ENCODE measurements around the gene CD101. TPM values are rescaled to one million over a fixed set of nuclear protein-coding genes. Genes with fewer than 3 reads are reported as not detected.

Gene CD101
- total RNA-seq, 1 experiment from 2014 or later: 1.8 TPM

GRCh38 chr1:117022114-117022513 lies 20.6 kb downstream of the CD101 start:
- Histone ChIP-seq H3K9me3 (ENCODE audit: control insufficient read depth, low read depth, low read length) (no peaks in the 10 kb centered on the region), H3K79me2 (ENCODE audit: insufficient read depth, low read length) (no peaks in the 10 kb centered on the region), H3K79me1 (ENCODE audit: insufficient read depth, low read depth, low read length, poor library complexity, severe bottlenecking) (no peaks in the 10 kb centered on the region), H2BK15ac (ENCODE audit: low read depth, low read length) (no peak overlapping the region), H3K27ac (ENCODE audit: insufficient read length, low read depth, low read length) (no peak overlapping the region), H3K4me2 (ENCODE audit: insufficient read depth, insufficient read length, low read length) (no peak overlapping the region), H3K9ac (ENCODE audit: extremely low read depth, insufficient read length, low read length) (no peak overlapping the region), H2BK12ac (ENCODE audit: insufficient read length, low read depth, low read length) (no peak overlapping the region), H3K4ac (ENCODE audit: low read depth, low read length) (no peak overlapping the region), H3K14ac (ENCODE audit: insufficient read depth, low read length) (no peak overlapping the region), H3K56ac (ENCODE audit: insufficient read length, low read depth, low read length) (no peak overlapping the region), H4K20me1 (ENCODE audit: control insufficient read depth, insufficient read depth, insufficient read length) (no peaks in the 10 kb centered on the region), H3K4me1 (ENCODE audit: insufficient read depth, low read length) (no peaks in the 10 kb centered on the region), H4K5ac (ENCODE audit: insufficient read length, low read depth, low read length) (no peak overlapping the region), H3K23ac (ENCODE audit: insufficient read length, low read depth, low read length) (no peak overlapping the region), H3K18ac (ENCODE audit: insufficient read length, low read depth, low read length) (no peak overlapping the region), H2BK5ac (ENCODE audit: insufficient read length, low read length) (no peak overlapping the region), H3K23me2 (ENCODE audit: insufficient read length, low read depth, low read length, poor library complexity, severe bottlenecking) (no peaks in the 10 kb centered on the region), H4K8ac (replicated peaks; ENCODE audit: insufficient read length, low read depth, low read length) (no peak overlapping the region), H2AFZ (ENCODE audit: low read length) (no peak overlapping the region), H2BK120ac (ENCODE audit: low read depth, low read length, poor library complexity, severe bottlenecking) (no peak overlapping the region), H4K91ac (ENCODE audit: insufficient read length, low read depth, low read length) (no peak overlapping the region), H3K27me3 (ENCODE audit: insufficient read depth, low read length) (no peaks in the 10 kb centered on the region), H2AK5ac (ENCODE audit: insufficient read length, low read length) (no peak overlapping the region), H2BK20ac (ENCODE audit: low read depth, low read length, poor library complexity, severe bottlenecking) (no peak overlapping the region), H3T11ph (ENCODE audit: low read length) (no peak overlapping the region)
- H3K9me3 Mint-ChIP-seq: no peaks in the 10 kb centered on the region
- H3K27ac Mint-ChIP-seq: no peak overlapping the region
- DNase-seq: no peak
- no peaks in the 10 kb centered on the region for H3K27me3 Mint-ChIP-seq (ENCODE audit: low read depth)
- no peak overlapping the region for H3K4me3 Mint-ChIP-seq
- WGBS (ENCODE audit: extremely low coverage, insufficient read length, low lambda C conversion rate): no CpG with 5 or more reads among the region's 3 CpGs
- TF ChIP-seq CTCF (conservative IDR thresholded peaks at IDR 0.05): no peak
- no peaks in the 10 kb centered on the region for H3K4me1 Mint-ChIP-seq
- H3K36me3 Mint-ChIP-seq (ENCODE audit: insufficient read depth in 1 of 3, low read depth in 3 of 3): no peaks in the 10 kb centered on the region

Data from H9 (cell line).